GM15510 (cell line): Measurements from ENCODE around the gene NFIC.

Experiments used
- POLR2A ChIP-seq: IDR thresholded peaks from 3 replicates; pipeline ENCODE4 v1.6.1; 2011; ENCODE audit warnings: borderline replicate concordance; ENCODE audit not compliant: insufficient read length; ENCODE audit errors: extremely low read depth

The NFIC gene

GRCh38 chr19:3409346-3410064 lies 43.1 kb downstream of the NFIC start:
- TF ChIP-seq POLR2A: no peak

- TF ChIP-seq POLR2A: no peak
These were observed 45.3 kb downstream of the NFIC start for GRCh38 chr19:3411636-3412035.

GRCh38 chr19:3412066-3412465 lies 45.7 kb downstream of the NFIC start:
- no peak for TF ChIP-seq POLR2A

GRCh38 chr19:3413796-3414327 lies 47.5 kb downstream of the NFIC start:
- no peak for TF ChIP-seq POLR2A

GRCh38 chr19:3415695-3416094 lies 49.3 kb downstream of the NFIC start:
- no peak for TF ChIP-seq POLR2A

- TF ChIP-seq POLR2A: no peak
These were observed 53.9 kb downstream of the NFIC start for GRCh38 chr19:3420244-3420755.

GRCh38 chr19:3420909-3421619 lies 54.7 kb downstream of the NFIC start:
- no peak for TF ChIP-seq POLR2A

GRCh38 chr19:3423183-3423829 lies 56.9 kb downstream of the NFIC start:
- no peak for TF ChIP-seq POLR2A

- no peak for TF ChIP-seq POLR2A
These were observed 60.0 kb downstream of the NFIC start for GRCh38 chr19:3426433-3426832.

- no peak for TF ChIP-seq POLR2A
These were observed 65.5 kb downstream of the NFIC start for GRCh38 chr19:3431760-3432397.

GRCh38 chr19:3433313-3433712 lies 66.9 kb downstream of the NFIC start:
- no peak for TF ChIP-seq POLR2A

- no peak for TF ChIP-seq POLR2A
These were observed 67.6 kb downstream of the NFIC start for GRCh38 chr19:3433805-3434540.

- peak; percentile 68 for TF ChIP-seq POLR2A
These were observed 68.5 kb downstream of the NFIC start for GRCh38 chr19:3434630-3435553.

GRCh38 chr19:3440082-3440481 lies 73.7 kb downstream of the NFIC start:
- no peak for TF ChIP-seq POLR2A
